HCT116 (cell line): ENCODE measurements around the gene TMC2. TPM values are rescaled to one million over a fixed set of nuclear protein-coding genes. Genes with fewer than 3 reads are reported as not detected.

Experiments
- ATAC-seq: fragments of 200-7000 bp; cut with Tn5 transposase; 2 replicates; pipeline ENCODE4 v1.9.1; 2020; ENCODE audit warnings: mild to moderate bottlenecking, moderate library complexity
- BruUV-seq: library from RNA; stranded (reverse); fragments of 400-500 nt; replicated peaks from 2 replicates; lab custom pipeline; 2021; lab: Mats Ljungman, UMichigan
- CTCF ChIA-PET: fragments of 300-600 bp; sonication (Branson Sonifier 250); formaldehyde crosslinking; loops from one replicate; lab custom pipeline; 2021; ENCODE audit warnings: antibody characterized with exemption; lab: Charles Lee
- POLR2A ChIA-PET: fragments of 300-600, 350-600 bp; sonication (Branson Sonifier 250); formaldehyde crosslinking; loops from one replicate; lab custom pipeline; 2021; ENCODE audit warnings: antibody characterized with exemption; lab: Charles Lee
- RAD21 ChIA-PET, 2 experiments: fragments of 300-600 bp; sonication (Branson Sonifier 250); formaldehyde crosslinking; loops; one replicate each; lab custom pipeline; 2023; ENCODE audit warnings: low total read pairs in 2 of 2; ENCODE audit not compliant: uncharacterized antibody in 2 of 2, unreplicated experiment in 2 of 2, low non-redundant PET in 1 of 2; lab: Charles Lee
- DNase-seq: peaks from one replicate; pipeline ENCODE4 v3.0.0-alpha.2; 2010; ENCODE audit warnings: low read depth, low spot score
- H2AFZ ChIP-seq: fragments of 200-600 bp; shearing (Covaris generic), sonication (generic); 2 replicates; pipeline ENCODE4 v1.6.1; 2017; ENCODE audit warnings: low read depth, mixed run types, mixed read lengths, antibody characterized with exemption, low read length; ENCODE audit not compliant: poor library complexity, severe bottlenecking
- H3K27ac ChIP-seq: 2 replicates; pipeline ENCODE4 v1.5.1; 2012; ENCODE audit warnings: low read depth, low read length
- H3K27me3 ChIP-seq: fragments of 200-600 bp; sonication (generic); 2 replicates; pipeline ENCODE4 v1.6.1; 2016; ENCODE audit warnings: mixed run types, low read length, mixed read lengths; ENCODE audit not compliant: insufficient read depth
- H3K36me3 ChIP-seq, 2 experiments: fragments of 200-500 bp in 1 of 2; fragments of 200-600 bp in 1 of 2; sonication (Bioruptor generic) in 1 of 2; sonication (generic) in 1 of 2; 2 replicates each; pipeline versions ENCODE4 v1.5.1 to v1.6.1; 2014 to 2016; ENCODE audit warnings: low read length in 2 of 2, inconsistent platforms in 1 of 2, mixed read lengths in 1 of 2, mixed run types in 1 of 2; ENCODE audit not compliant: insufficient read depth in 2 of 2, control insufficient read depth in 1 of 2
- H3K4me1 ChIP-seq, 2 experiments: fragments of 200-600 bp in 1 of 2; sonication (generic) in 1 of 2; 2 replicates each; pipeline versions ENCODE4 v1.5.1 to v1.6.1; 2012 to 2017; ENCODE audit warnings: low read length in 2 of 2, inconsistent platforms in 1 of 2, mild to moderate bottlenecking in 1 of 2, mixed read lengths in 1 of 2, mixed run types in 1 of 2, moderate library complexity in 1 of 2; ENCODE audit not compliant: insufficient read depth in 2 of 2, control insufficient read depth in 1 of 2
- H3K4me2 ChIP-seq: fragments of 200-600 bp; sonication (generic); 2 replicates; pipeline ENCODE4 v1.6.1; 2017; ENCODE audit warnings: mixed run types, low read length, mixed read lengths
- H3K4me3 ChIP-seq, 2 experiments: fragments of 200-600 bp in 1 of 2; sonication (generic) in 1 of 2; replicated peaks in 1 of 2; 2 replicates each; pipeline ENCODE4 v1.5.1; 2011 to 2016; ENCODE audit warnings: low read length in 2 of 2, control low read depth in 1 of 2, low read depth in 1 of 2, mild to moderate bottlenecking in 1 of 2, mixed read lengths in 1 of 2, mixed run types in 1 of 2
- H3K79me2 ChIP-seq: fragments of 200-600 bp; sonication (generic); 2 replicates; pipeline ENCODE4 v1.6.1; 2017; ENCODE audit warnings: mild to moderate bottlenecking, mixed run types, low read length, moderate library complexity, mixed read lengths; ENCODE audit not compliant: insufficient read depth
- H3K9ac ChIP-seq: fragments of 200-600 bp; sonication (generic); 2 replicates; pipeline ENCODE4 v1.6.1; 2016; ENCODE audit warnings: low read length, mixed read lengths
- H3K9me2 ChIP-seq: fragments of 200-600 bp; sonication (generic), shearing (Covaris generic); 2 replicates; pipeline ENCODE4 v1.6.1; 2017; ENCODE audit warnings: mixed run types, mild to moderate bottlenecking, moderate library complexity; ENCODE audit not compliant: insufficient read depth
- H3K9me3 ChIP-seq, 2 experiments: fragments of 200-500 bp in 1 of 2; fragments of 200-600 bp in 1 of 2; sonication (Bioruptor generic) in 1 of 2; sonication (generic) in 1 of 2; 2 replicates each; pipeline ENCODE4 v1.6.1; 2014 to 2017; ENCODE audit warnings: low read length in 2 of 2, mixed read lengths in 2 of 2, inconsistent platforms in 1 of 2, low read depth in 1 of 2, mild to moderate bottlenecking in 1 of 2, mixed run types in 1 of 2, moderate library complexity in 1 of 2; ENCODE audit not compliant: control insufficient read depth in 1 of 2, insufficient read depth in 1 of 2
- H4K20me1 ChIP-seq: fragments of 200-600 bp; sonication (generic), shearing (Covaris generic); 2 replicates; pipeline ENCODE4 v1.6.1; 2017; ENCODE audit warnings: mixed run types, mild to moderate bottlenecking, moderate library complexity; ENCODE audit not compliant: insufficient read depth
- ATF3 ChIP-seq: IDR thresholded peaks from 2 replicates; pipeline ENCODE4 v1.6.1; 2012
- CEBPB ChIP-seq: IDR thresholded peaks from 2 replicates; pipeline ENCODE4 v1.6.1; 2012; ENCODE audit warnings: low read depth
- EGR1 ChIP-seq: IDR thresholded peaks from 2 replicates; pipeline ENCODE4 v1.6.1; 2012; ENCODE audit warnings: low read depth
- EZH2phosphoT487 ChIP-seq: fragments of 200-600 bp; IDR thresholded peaks from 2 replicates; pipeline ENCODE4 v1.6.1; 2018; ENCODE audit warnings: antibody characterized with exemption, borderline replicate concordance
- FOSL1 ChIP-seq: IDR thresholded peaks from 2 replicates; pipeline ENCODE4 v1.6.1; 2012; ENCODE audit warnings: low read depth
- MAX ChIP-seq: IDR thresholded peaks from 2 replicates; pipeline ENCODE4 v1.6.1; 2012
- REST ChIP-seq: IDR thresholded peaks from 2 replicates; pipeline ENCODE4 v1.6.1; 2012; ENCODE audit warnings: low read depth
- SIN3A ChIP-seq: IDR thresholded peaks from 2 replicates; pipeline ENCODE4 v1.6.1; 2012; ENCODE audit warnings: low read depth
- SRF ChIP-seq: IDR thresholded peaks from 2 replicates; pipeline ENCODE4 v1.6.1; 2012; ENCODE audit warnings: low read depth
- TCF7L2 ChIP-seq: IDR thresholded peaks from 2 replicates; pipeline ENCODE4 v1.7.0; 2011; ENCODE audit warnings: borderline replicate concordance, inconsistent platforms; ENCODE audit not compliant: insufficient read depth, insufficient read length; ENCODE audit errors: extremely low read depth
- YY1 ChIP-seq: IDR thresholded peaks from 2 replicates; pipeline ENCODE4 v1.6.1; 2011; ENCODE audit warnings: low read length, low read depth, moderate library complexity, mild to moderate bottlenecking; ENCODE audit not compliant: insufficient replicate concordance; ENCODE audit errors: extremely low read depth
- ZBTB33 ChIP-seq: IDR thresholded peaks from 2 replicates; pipeline ENCODE4 v1.6.1; 2011; ENCODE audit warnings: mild to moderate bottlenecking, low read length, moderate library complexity; ENCODE audit not compliant: insufficient replicate concordance; ENCODE audit errors: extremely low read depth
- ZFX ChIP-seq: fragments of 450-650 bp; IDR thresholded peaks from 2 replicates; pipeline ENCODE4 v1.6.1; 2017
- intact Hi-C: fragments of 100-400 bp; cut with micrococcal nuclease; formaldehyde crosslinking; loops from 2 replicates; pipeline ENCODE4 v1.10.0; 2022
- total RNA-seq: library from RNA; stranded (reverse); gene quantifications from one replicate; pipeline ENCODE4 v1.2.1, GENCODE V29; 2021; ENCODE audit not compliant: unreplicated experiment

TMC2 gene
- total RNA-seq, 1 experiment from 2014 or later = not detected

GRCh38 chr20:2518558-2518957, 17.8 kb upstream of the TMC2 start:
- no peaks in the 10 kb centered on the region for H3K79me2 ChIP-seq
- BruUV-seq = no TSS peak
- RAD21 ChIA-PET = no interaction called here
- no peaks in the 10 kb centered on the region for H3K9me2 ChIP-seq
- ATAC-seq (no peak), DNase-seq (no peak)
- H2AFZ ChIP-seq = no peak overlapping the region
- H3K4me3 ChIP-seq = no peak overlapping the region
- TF ChIP-seq FOSL1 (no peak), ZFX (no peak), ATF3 (no peak), ZBTB33 (no peak), CEBPB (no peak), EZH2phosphoT487 (no peak), MAX (no peak), REST (no peak), EGR1 (no peak), SRF (no peak), SIN3A (no peak), YY1 (no peak), TCF7L2 (no peak)
- H3K27ac ChIP-seq = no peak overlapping the region
- CTCF ChIA-PET = interaction anchor here (1.1 kb wide), 1 partner anchor 10 kb away, joined by 3 read pairs; the partner anchor contains the start of gene ZNF343
- no peaks in the 10 kb centered on the region for H3K27me3 ChIP-seq
- H3K4me2 ChIP-seq = no peak overlapping the region
- no peaks in the 10 kb centered on the region for H4K20me1 ChIP-seq
- H3K4me1 ChIP-seq = peaks cover 0 to 6% of the 10 kb centered on the region in 2 experiments; a peak in 2 of 4 replicates
- no peak overlapping the region for H3K9ac ChIP-seq
- intact Hi-C loops = no loop called here
- POLR2A ChIA-PET = no interaction called here
- H3K9me3 ChIP-seq = no peaks in the 10 kb centered on the region
- H3K36me3 ChIP-seq = no peaks in the 10 kb centered on the region
